GM18511 (cell line): ENCODE data around the gene VWA3B.
"Not testable (repeated sequence)": the region's sequence is repeated elsewhere in the genome, so short reads cannot be mapped to it uniquely, and the experiment has no call there.

Source experiments
- ATAC-seq: cut with Tn5 transposase; IDR thresholded peaks from one replicate; pipeline ENCODE4 v1.9.1; 2021; ENCODE audit warnings: mild to moderate bottlenecking, moderate library complexity; ENCODE audit not compliant: unreplicated experiment

Gene VWA3B

GRCh38 chr2:98245491-98245890, 158.5 kb downstream of the VWA3B start:
- ATAC-seq, result no peak

DNA sequence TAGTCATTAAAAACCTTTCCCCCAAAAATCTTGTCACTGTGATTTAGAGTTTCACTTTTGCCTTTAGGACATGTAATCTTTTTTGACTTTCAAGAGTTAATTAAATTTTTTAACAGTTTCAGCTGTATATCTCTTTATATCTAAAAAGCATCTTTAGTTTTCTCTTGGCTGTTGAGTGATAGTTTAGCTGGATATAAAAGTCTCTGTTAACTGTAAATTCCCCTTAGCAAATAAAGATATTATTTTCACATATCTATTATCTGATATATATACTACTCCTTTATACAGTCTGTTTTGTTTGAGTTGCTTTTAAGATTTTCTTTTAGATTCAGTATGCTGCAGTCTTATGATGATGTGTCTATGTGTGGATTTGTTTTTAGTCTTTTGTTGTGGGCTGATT, 160.4 kb downstream of the VWA3B start:
- no peak for ATAC-seq

- no peak for ATAC-seq
Measured at GRCh38 chr2:98252038-98252773, 165.2 kb downstream of the VWA3B start.

- ATAC-seq, result no peak
Measured at GRCh38 chr2:98253461-98254070, 166.6 kb downstream of the VWA3B start.

DNA sequence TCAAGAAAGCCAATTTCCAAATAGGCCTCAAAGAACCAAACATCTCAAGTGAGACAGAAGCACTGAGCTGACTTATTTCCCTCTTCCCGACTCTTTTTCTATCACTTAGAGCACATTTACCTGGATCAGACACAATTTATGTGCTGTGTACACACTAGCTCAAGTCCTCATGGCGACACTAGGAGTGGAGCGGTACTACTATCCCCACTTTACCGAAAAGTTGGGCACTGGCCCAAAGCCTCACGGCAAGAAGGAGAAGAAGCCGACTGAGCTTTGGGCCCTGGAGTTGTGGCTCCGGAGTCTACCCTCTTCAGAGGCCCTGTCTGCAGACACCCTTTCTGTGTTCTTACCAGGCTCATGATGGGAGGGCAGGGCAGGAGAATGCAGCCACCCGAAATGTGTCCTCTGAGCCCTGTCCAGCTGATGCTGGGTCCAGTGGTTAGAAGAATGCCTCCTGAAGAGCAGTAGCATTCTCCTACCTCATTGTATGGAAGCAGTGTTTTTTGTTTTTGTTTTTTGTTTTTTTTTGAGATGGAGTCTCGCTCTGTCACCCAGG, 167.6 kb downstream of the VWA3B start:
- no peak for ATAC-seq

- no peak for ATAC-seq
Measured at GRCh38 chr2:98258906-98259305, 171.9 kb downstream of the VWA3B start.

DNA sequence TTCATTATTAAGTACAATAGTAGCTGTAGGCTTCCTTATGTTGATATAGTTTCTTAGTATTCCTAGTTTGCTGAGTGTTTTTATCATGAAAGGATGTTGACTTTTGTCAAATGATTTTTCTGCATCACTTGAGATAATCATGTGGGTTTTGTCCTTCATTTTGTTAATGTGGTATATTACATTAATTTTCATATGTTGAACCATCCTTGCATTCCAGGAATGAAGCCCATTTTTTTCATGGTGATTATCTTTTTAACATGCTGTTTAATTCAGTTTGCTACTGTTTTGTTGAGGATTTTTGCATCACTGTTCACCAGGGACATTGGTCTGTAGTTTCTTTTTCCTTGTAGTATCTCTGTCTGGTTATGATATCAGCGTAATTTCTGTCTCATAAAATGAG, 176.4 kb downstream of the VWA3B start:
- no peak for ATAC-seq

GRCh38 chr2:98268225-98268624, 181.3 kb downstream of the VWA3B start:
- not testable (repeated sequence) for ATAC-seq

DNA sequence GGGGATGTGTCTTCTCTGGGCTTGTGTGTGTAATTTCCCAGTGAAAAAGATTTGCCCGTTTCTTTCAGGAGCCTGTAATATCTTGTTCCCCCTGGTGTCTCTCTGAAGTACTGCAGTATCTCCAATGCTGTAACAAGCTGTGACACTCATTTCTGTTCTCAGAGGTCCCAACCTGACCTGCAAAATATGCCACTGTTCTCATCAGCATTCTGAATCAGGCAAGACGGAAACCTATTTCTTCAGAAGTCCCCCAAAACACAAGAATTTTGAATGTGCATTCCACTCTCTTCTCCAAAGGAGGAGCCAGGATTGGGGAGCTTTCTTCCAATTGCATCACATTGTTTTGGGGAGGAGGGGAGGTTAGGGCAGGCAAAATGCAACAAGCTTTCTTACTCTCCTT, 182.3 kb downstream of the VWA3B start:
- no peak for ATAC-seq

DNA sequence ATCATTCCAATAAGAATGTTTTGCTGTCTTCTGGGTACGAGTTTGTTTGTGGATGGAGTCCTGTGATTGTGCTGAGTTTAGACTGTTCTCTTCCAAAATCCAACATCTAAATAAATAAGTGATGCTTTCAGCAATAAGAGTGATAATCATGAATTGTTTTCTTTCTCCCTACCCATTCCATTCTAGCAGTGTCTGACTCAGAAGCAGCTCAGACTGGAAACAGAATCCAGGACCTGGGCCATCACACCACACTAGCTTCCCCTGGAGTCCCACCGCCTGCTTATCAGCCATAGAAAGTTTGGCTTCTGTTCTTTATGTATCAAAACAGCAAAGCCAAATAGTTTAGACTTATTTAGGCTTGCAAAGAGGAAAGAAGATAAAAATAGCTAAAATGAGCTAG, 182.9 kb downstream of the VWA3B start:
- ATAC-seq, result no peak

DNA sequence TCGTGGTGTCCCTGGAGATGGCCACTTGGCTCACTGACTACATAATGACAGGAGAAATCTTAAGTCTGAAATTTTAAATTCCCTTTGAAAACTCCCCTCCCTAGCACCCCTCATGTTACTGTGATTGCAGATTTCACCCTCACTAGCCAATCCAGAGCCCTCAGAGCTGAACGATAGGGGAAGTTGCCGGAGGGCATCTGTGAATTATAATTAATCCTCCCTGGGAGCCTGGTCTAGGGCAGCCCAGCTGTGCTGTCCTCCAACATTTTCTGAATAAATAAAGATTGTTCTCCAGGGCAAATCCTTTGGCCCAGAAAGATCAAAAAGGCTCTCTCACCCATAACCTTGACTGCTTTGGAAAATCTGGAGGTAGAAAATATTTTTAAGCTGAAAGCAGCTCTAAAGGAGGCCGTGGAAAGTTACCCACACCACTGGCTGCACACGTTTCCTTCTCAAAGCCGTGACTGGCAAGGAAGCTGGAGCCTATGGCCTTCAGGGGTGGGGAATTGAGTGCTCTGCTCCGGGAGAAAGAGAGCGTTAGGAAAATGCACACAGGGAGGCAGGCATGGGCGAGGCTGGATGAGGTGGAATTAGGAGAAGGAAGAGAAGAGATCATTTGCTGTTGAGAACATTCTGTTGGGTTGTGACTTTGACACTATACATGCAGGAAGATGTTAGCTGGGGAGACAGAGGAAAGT, 190.3 kb downstream of the VWA3B start:
- ATAC-seq, result no peak

GRCh38 chr2:98278074-98278473, 191.1 kb downstream of the VWA3B start:
- ATAC-seq, result no peak

DNA sequence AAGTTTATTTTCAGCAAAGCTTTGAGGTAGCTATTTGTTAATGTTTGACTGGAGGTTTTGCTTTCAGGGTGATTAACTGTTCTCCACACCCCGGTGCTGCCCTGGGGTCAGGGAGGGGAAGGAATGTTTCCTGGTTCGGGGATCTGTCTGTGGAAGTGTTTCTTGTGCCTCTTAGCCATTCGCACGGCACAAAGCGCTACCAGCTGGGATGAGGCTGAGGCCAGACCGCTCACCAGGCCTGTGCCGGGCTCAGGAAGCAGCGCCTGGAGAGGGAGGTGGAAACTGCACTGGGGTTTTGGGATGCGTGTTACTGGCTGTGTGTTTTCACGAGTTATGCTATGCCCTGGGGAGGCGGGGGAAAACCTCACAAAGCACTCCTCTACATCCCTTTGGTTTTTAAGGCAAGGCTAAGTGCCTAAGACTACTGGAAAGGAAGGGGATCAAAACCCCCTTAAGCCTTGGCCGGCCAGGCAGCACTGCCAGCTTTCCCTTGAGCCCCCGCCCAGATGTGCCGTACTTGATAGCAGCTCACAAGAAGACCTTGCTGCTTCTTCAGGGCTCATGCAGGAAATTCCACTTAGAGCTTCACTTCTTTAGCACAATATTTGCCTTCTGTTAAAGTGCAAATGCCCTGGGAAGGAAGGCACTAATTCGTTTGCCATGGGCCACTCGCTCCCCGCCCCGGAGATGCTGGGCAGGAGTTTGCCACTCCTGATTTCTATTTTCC, 193.6 kb downstream of the VWA3B start:
- ATAC-seq, result peak; percentile 72

- no peak for ATAC-seq
Measured at GRCh38 chr2:98281607-98282006, 194.6 kb downstream of the VWA3B start.

DNA sequence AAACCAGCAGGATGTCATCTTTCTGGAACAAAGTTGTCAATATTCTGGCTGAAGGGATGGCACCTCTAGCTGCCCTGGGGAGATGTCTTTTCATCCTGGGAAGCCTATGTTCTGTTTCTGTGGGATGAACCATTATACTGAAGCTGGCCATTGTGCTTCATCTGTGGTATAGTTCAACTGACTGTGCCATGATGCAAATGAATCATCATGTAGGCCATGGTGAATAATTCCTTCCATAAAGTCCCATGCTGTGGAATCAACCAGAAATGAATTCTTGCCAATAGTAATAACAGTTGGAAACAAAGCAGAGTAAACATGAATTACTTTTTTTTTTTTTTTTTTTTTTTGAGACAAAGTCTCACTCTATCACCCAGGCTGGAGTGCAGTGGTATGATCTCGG, 195.1 kb downstream of the VWA3B start:
- no peak for ATAC-seq

GRCh38 chr2:98293030-98293429, 206.1 kb downstream of the VWA3B start:
- no peak for ATAC-seq

DNA sequence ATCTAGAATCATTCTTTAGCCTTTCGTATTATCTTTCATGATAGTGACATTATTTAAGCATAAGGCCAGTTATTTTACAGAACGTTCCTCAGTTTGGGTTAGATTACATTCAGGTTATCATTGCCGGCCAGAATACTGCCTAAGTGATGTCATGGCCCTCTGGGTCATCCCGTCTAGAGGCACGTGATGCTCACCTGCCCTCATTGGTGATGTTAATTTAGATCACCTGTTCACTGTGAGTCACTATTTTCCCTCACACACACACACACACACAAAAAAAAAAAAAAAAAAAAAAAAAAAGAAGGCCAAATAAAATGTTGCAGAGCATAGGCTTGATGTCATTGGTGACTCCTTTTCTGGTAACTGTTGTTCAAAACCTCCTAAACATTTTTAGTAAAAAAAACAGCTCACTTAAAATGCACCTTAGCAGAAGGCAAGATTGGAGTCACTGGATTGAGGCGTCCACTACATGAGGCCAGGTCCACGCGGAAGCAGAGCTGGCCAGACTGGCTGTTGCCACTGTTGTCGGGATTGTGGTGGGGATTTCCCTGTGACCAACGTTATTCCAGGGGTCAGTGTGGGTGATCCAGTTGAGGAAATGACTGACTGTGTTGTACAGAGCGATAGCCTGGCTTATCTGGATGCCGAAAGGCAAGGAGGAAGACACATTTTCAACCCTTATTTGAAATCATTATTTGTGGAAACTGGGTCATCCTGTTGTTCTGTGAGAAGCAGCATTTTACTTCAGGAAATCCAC, 207.1 kb downstream of the VWA3B start:
- ATAC-seq, result no peak

- no peak for ATAC-seq
Measured at GRCh38 chr2:98294711-98295110, 207.7 kb downstream of the VWA3B start.

- no peak for ATAC-seq
Measured at GRCh38 chr2:98295275-98295674, 208.3 kb downstream of the VWA3B start.

DNA sequence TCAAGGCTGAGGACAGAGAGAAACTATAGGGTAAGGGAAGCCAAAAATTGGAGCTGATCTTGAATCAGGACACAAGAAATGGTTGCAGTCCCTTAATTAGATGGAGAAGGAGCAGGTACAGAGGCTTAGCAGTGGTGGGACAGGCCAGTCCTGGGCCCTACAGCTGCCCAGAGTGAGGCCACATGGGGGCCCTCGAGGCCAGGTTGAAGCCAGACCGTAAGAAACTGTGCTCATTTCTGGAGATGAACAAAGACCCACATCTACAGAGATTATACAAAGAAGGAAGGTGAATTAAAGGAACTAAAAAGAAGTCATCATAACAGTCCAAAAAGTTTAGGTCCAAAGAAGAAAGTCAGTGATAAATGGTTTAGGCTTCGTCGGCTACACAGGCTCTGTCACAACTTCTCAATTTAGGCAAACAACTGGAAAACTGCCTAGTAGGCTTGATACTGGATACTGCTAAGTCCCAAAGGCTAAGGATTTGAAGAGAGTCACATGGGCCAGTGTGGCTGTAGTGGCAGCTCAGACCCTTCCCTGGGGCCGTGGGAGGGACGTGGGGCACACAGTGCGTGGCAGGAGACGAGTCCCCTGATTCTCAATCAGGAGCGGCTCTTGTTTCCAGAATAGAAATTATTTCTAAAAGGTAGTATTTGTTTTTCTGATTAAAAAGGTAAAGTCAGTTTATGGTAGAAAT, 208.9 kb downstream of the VWA3B start:
- ATAC-seq, result no peak
